KMS-11 (cell line): ENCODE results near the gene CACNA1A.
"Not testable (repeated sequence)": the region's sequence is repeated elsewhere in the genome, so short reads cannot be mapped to it uniquely, and the experiment has no call there.

ENCODE experiments used
- H2AFZ ChIP-seq: fragments of 200-600 bp; sonication (generic); 2 replicates; pipeline ENCODE4 v1.6.1; 2016; ENCODE audit warnings: antibody characterized with exemption, mixed run types, low read depth
- H3K27ac ChIP-seq: fragments of 200-600 bp; sonication (generic); 2 replicates; pipeline ENCODE4 v1.6.1; 2016; ENCODE audit warnings: mild to moderate bottlenecking, mixed run types
- H3K27me3 ChIP-seq: fragments of 200-600 bp; sonication (generic); 2 replicates; pipeline ENCODE4 v1.6.1; 2017; ENCODE audit warnings: mild to moderate bottlenecking, low read depth, mixed run types, moderate library complexity; ENCODE audit not compliant: insufficient read depth
- H3K36me3 ChIP-seq: fragments of 200-600 bp; sonication (generic); 2 replicates; pipeline ENCODE4 v1.6.1; 2017; ENCODE audit warnings: mild to moderate bottlenecking, mixed run types; ENCODE audit not compliant: insufficient read depth
- H3K4me1 ChIP-seq: fragments of 200-600 bp; sonication (generic); 2 replicates; pipeline ENCODE4 v1.6.1; 2016; ENCODE audit warnings: mild to moderate bottlenecking, low read depth, mixed run types; ENCODE audit not compliant: poor library complexity, severe bottlenecking
- H3K4me2 ChIP-seq: fragments of 200-600 bp; sonication (generic); 2 replicates; pipeline ENCODE4 v1.7.0; 2016; ENCODE audit warnings: mild to moderate bottlenecking, mixed run types
- H3K4me3 ChIP-seq: fragments of 200-600 bp; sonication (generic); IDR thresholded peaks from 2 replicates; pipeline ENCODE4 v1.6.1; 2017; ENCODE audit warnings: low read depth, low read length, mixed read lengths; ENCODE audit not compliant: insufficient read depth
- H3K79me2 ChIP-seq: fragments of 200-600 bp; sonication (generic); 2 replicates; pipeline ENCODE4 v1.6.1; 2016; ENCODE audit warnings: low read depth, mixed run types; ENCODE audit not compliant: insufficient read depth
- H3K9ac ChIP-seq: fragments of 200-600 bp; sonication (generic); 2 replicates; pipeline ENCODE4 v1.6.1; 2016; ENCODE audit warnings: mild to moderate bottlenecking, mixed run types
- H4K20me1 ChIP-seq: fragments of 200-600 bp; sonication (generic); 2 replicates; pipeline ENCODE4 v1.6.1; 2016; ENCODE audit warnings: mild to moderate bottlenecking, mixed run types; ENCODE audit not compliant: insufficient read depth
- TF ChIP-seq, protein P1 (sequence below): fragments of 200-600 bp; sonication (generic); conservative IDR thresholded peaks from 2 replicates; pipeline ENCODE4 v1.6.1; 2017; ENCODE audit warnings: low read depth, mild to moderate bottlenecking, antibody characterized with exemption, low read length, moderate library complexity, mixed read lengths

Gene CACNA1A

DNA sequence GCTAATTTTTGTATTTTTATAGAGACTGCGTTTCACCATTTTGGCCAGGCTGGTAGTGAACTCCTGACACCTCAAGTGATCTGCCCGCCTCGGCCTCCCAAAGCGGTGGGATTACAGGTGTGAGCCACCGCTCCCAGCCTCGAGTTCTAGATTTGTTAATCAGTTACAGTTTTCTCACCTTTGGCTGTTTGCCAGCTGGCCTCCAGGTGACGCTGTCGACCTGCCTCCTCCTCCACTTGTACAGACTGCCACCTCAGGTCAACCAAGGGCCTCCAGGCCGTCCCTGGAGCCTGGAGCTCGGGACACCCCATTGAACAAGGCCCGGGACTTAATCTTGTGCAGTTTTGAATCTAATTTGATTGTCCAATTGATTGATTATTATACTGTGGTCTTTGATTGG lies 310.6 kb downstream of the CACNA1A start:
- TF ChIP-seq, protein P1, sequence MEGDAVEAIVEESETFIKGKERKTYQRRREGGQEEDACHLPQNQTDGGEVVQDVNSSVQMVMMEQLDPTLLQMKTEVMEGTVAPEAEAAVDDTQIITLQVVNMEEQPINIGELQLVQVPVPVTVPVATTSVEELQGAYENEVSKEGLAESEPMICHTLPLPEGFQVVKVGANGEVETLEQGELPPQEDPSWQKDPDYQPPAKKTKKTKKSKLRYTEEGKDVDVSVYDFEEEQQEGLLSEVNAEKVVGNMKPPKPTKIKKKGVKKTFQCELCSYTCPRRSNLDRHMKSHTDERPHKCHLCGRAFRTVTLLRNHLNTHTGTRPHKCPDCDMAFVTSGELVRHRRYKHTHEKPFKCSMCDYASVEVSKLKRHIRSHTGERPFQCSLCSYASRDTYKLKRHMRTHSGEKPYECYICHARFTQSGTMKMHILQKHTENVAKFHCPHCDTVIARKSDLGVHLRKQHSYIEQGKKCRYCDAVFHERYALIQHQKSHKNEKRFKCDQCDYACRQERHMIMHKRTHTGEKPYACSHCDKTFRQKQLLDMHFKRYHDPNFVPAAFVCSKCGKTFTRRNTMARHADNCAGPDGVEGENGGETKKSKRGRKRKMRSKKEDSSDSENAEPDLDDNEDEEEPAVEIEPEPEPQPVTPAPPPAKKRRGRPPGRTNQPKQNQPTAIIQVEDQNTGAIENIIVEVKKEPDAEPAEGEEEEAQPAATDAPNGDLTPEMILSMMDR = peak; percentile 42; the same call in 1 of the 2 replicates
- no peak overlapping the region for H3K9ac ChIP-seq
- peaks cover 6% of the 10 kb centered on the region for H3K4me1 ChIP-seq
- H4K20me1 ChIP-seq = no peaks in the 10 kb centered on the region
- H3K27ac ChIP-seq = no peak overlapping the region
- H3K36me3 ChIP-seq = no peaks in the 10 kb centered on the region
- H2AFZ ChIP-seq = no peak overlapping the region
- no peaks in the 10 kb centered on the region for H3K79me2 ChIP-seq
- no peak overlapping the region for H3K4me2 ChIP-seq
- H3K27me3 ChIP-seq = peaks cover 26% of the 10 kb centered on the region; the same call in 1 of the 2 replicates
- H3K4me3 ChIP-seq = no peak overlapping the region

DNA sequence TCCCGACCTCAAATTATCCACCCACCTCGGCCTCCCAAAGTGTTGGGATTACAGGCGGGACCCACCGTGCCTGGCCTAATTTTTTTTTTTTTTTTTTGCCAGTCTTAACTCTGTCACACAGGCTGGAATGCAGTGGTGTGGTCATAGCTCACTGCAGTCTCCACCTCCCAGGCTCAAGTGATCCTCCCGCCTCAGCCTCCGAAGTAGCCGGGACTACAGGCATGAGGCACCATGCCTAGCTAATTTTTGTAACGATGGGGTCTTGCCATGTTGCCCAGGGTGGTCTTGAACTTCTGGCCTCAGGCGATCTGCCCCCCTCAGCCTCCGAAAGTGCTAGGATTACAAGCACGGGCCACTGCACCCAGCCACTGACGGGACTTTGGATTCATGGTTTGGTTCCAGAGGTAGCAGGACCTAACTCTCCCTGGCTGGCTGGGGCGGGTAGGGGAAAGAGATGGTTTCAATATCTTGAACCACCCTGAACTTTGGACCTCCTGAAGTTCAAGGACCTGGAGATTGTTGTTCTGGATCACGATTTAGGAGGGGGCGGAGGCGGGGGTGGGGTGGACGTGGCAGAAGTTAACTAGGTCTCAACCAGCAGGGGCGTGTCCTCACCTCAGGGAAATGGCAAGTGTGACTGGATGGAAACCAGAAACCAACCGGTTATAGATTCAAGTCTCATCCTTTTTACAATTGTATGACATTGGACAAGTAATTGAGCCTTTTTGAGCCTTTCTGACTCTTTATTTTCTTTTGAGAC lies 315.3 kb downstream of the CACNA1A start:
- H3K27me3 ChIP-seq = peaks cover 28% of the 10 kb centered on the region; the same call in 1 of the 2 replicates
- no peak overlapping the region for H3K27ac ChIP-seq
- peaks cover 6% of the 10 kb centered on the region for H3K4me1 ChIP-seq
- no peak overlapping the region for H2AFZ ChIP-seq
- no peak overlapping the region for H3K4me2 ChIP-seq
- TF ChIP-seq, protein P1 = no peak
- H3K79me2 ChIP-seq = no peaks in the 10 kb centered on the region
- no peaks in the 10 kb centered on the region for H3K36me3 ChIP-seq
- no peak overlapping the region for H3K9ac ChIP-seq
- no peak overlapping the region for H3K4me3 ChIP-seq
- no peaks in the 10 kb centered on the region for H4K20me1 ChIP-seq

DNA sequence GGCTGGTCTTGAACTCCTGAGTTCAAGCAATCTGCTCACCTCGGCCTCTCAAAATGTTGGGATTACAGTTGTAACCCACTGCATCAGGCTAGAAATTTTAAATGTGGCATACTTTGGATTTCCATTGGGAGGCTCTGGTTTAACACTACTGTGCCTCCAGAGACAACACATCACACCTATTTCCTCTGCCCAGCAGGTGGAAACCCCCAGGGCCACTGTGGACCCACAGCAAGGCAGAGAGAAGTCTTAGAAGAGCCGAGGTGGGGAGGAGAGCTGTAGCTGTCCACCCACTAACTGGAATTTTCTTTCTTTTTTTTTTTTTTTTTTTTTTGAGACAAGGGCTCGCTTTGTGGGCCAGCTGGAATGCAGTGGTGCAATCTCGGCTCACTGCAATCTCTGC lies 316.7 kb downstream of the CACNA1A start:
- Histone ChIP-seq H3K4me3 (no peak overlapping the region), H3K27me3 (peaks cover 28% of the 10 kb centered on the region; the same call in 1 of the 2 replicates), H3K36me3 (no peaks in the 10 kb centered on the region)

DNA sequence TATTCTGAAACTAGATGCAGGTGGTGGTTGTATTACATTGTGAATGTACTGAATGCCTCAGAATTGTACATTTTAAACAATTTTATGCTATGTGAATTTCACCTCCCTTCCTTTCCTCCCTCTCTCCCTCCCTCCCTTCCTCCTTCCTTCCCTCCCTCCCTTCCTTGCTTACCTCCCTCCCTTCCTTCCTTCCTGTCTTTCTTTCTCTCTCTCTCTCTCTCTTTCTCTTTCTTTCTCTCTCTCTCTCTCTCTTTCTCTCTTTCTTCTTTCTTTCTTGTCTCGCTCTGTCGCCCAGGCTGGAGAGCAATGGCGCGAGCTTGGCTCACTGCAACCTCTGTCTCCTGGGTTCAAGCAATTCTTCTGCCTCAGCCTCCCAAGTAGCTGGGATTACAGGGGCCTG lies 318.9 kb downstream of the CACNA1A start:
- Histone ChIP-seq H2AFZ (no peak overlapping the region), H3K27me3 (peaks cover 22% of the 10 kb centered on the region; the same call in 1 of the 2 replicates), H4K20me1 (no peaks in the 10 kb centered on the region), H3K4me3 (no peak overlapping the region), H3K4me2 (no peak overlapping the region), H3K27ac (no peak overlapping the region), H3K36me3 (no peaks in the 10 kb centered on the region), H3K79me2 (no peaks in the 10 kb centered on the region), H3K9ac (no peak overlapping the region), H3K4me1 (no peaks in the 10 kb centered on the region)
- TF ChIP-seq, protein P1 = no peak

More for the DNA sequence above, 316.7 kb downstream of the CACNA1A start:
- Histone ChIP-seq H3K27ac (no peak overlapping the region), H2AFZ (no peak overlapping the region), H3K9ac (no peak overlapping the region), H4K20me1 (no peaks in the 10 kb centered on the region), H3K79me2 (no peaks in the 10 kb centered on the region), H3K4me1 (peaks cover 6% of the 10 kb centered on the region), H3K4me2 (no peak overlapping the region)
- TF ChIP-seq, protein P1 = no peak

DNA sequence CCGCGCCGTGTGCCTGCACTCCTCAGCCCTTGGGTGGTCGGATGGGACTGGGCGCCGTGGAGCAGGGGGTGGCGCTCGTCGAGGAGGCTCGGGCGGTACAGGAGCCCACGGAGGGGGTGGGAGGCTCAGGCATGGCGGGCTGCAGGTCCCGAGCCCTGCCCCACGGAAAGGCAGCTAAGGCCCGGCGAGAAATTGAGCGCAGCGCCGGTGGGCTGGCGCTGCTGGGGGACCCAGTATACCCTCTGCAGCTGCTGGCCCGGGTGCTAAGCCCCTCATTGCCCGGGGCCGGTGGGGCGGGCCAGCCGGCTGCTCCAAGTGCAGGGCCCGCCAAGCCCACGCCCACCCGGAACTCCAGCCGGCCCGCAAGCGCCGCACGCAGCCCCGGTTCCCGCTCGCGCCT lies 319.6 kb downstream of the CACNA1A start:
- H3K4me2 ChIP-seq, H4K20me1 ChIP-seq, H2AFZ ChIP-seq, H3K9ac ChIP-seq, H3K27ac ChIP-seq, H3K36me3 ChIP-seq, H3K4me1 ChIP-seq, H3K4me3 ChIP-seq, H3K79me2 ChIP-seq: not testable (repeated sequence)
- peaks cover 21% of the 10 kb centered on the region; the same call in 1 of the 2 replicates for H3K27me3 ChIP-seq

DNA sequence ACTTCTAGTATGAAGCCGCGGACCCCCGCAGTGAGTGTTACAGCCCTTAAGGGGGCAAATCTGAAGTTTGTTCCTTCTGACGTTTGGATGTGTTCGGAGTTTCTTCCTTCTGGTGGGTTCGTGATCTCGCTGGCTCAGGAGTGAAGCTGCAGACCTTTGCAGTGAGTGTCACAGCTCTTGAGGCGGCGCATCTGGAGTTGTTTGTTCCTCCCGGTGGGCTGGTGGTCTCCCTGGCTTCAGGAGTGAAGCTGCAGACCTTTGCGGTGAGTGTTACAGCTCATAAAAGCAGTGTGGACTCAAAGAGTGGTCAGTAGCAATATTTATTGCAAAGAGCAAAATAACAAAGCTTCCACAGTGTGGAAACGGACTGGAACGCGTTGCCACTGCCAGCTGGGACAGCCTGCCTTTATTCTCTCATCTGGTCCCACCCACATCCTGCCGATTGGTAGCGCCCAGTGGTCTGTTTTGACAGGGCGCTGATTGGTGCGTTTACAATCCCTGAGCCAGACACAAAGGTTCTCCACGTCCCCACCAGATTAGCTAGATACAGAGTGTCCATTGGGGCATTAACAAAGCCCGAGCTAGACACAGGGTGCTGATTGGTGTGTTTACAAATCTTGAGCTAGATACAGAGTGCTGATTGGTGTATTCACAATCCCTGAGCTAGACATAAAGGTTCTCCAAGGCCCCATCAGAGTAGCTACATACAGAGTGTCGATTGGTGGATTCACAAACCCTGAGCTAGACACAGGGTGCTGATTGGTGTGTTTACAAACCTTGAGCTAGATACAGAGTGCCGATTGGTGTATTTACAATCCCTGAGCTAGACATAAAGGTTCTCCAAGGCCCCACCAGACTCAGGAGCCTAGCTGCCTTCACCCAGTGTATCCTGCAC lies 320.3 kb downstream of the CACNA1A start:
- not testable (repeated sequence) for H3K4me1 ChIP-seq, H2AFZ ChIP-seq, H3K79me2 ChIP-seq, H3K4me3 ChIP-seq, H3K9ac ChIP-seq, H4K20me1 ChIP-seq, H3K27ac ChIP-seq, H3K36me3 ChIP-seq, H3K4me2 ChIP-seq
- peaks cover 14% of the 10 kb centered on the region; the same call in 1 of the 2 replicates for H3K27me3 ChIP-seq
